Cortex of kidney (tissue), 1 donor: ENCODE data around the gene DCP1A.
"Not testable (repeated sequence)": the region's sequence is repeated elsewhere in the genome, so short reads cannot be mapped to it uniquely, and the experiment has no call there.

Source experiments
- DNase-seq: peaks from one replicate; lab custom pipeline; 2025; lab: John Stamatoyannopoulos, UW

Gene DCP1A

DNA sequence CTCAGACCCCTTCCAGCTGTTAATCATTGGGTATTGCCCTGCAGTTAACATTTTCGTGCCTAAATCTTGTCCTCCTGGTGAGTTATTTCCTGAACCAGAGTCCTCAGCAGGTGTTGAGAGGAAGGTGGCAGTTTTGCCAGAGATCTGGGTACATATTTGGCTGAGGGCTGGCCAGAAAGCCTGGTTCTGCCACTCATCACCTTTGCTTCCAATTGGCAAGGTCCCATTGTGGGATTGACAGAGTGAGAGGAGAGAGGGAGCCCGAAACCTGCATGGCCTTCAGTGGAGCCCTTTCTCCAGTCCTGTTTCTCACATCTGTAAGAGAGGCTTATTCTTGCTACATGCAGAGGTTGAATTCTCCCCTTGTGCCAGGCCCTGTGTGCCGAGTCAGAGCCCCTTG is 82.6 kb downstream of the DCP1A start:
- DNase-seq, result no peak

DNA sequence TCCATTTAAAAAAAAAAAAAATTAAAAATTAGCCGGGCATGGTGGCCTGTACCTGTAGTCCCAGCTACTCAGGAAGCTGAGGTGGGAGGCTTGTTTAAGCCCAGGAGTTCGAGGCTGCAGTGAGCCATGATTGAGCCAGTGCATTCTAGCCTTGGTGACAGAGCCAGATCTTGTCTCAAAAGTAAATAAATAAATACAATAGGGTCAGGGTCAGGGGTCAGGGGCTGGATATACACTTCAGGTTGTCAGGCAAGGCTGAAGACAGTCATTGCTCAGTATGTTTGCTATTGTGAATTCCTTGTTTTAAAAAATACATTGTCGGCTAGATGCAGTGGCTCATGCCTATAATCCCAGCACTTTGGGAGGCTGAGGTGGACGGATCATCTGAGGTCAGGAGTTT is 83.4 kb downstream of the DCP1A start:
- DNase-seq, result no peak

DNA sequence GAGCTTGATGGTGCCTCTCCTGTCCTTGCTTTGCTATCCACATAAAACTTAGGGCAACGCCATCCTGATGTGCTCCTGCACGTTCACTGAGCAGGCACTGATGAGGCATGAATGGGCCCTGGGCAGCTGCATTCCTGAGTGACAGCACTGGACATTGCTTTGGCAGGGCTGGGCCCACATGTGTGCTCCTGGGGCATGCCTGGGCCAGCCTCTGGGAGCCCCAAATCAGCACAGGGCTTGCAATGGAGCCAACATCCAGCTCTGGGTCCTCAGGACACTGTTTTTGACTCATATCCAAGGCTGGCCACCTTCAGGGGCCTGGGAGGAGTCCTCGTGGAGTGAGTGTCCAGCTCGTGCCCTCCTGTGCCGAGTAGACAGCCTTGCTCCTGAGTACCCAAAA is 85.6 kb downstream of the DCP1A start:
- no peak for DNase-seq

DNA sequence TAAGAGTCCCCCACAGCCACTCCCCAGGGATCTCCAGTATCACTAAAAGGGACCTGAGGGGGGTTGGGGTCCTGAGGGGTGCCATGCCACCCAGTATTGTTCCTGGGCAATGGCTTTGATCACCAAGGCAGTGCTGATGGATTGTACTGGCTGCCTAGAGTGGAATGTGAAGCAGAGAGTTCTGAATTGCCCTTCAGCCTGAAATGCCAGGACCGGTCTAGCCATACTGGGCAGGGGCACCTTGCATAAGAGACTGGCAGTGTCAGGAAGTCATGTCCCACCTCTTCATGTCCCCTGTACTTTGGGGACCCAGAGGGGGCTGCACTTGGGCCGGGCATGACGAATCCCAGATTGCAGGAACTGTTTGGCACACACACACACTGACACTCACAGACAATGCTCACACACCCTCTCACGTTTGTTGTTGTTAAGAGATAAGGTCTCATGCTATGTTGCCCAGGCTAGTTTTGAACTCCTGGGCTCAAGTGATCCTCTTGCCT is 87.0 kb downstream of the DCP1A start:
- DNase-seq, result no peak

DNA sequence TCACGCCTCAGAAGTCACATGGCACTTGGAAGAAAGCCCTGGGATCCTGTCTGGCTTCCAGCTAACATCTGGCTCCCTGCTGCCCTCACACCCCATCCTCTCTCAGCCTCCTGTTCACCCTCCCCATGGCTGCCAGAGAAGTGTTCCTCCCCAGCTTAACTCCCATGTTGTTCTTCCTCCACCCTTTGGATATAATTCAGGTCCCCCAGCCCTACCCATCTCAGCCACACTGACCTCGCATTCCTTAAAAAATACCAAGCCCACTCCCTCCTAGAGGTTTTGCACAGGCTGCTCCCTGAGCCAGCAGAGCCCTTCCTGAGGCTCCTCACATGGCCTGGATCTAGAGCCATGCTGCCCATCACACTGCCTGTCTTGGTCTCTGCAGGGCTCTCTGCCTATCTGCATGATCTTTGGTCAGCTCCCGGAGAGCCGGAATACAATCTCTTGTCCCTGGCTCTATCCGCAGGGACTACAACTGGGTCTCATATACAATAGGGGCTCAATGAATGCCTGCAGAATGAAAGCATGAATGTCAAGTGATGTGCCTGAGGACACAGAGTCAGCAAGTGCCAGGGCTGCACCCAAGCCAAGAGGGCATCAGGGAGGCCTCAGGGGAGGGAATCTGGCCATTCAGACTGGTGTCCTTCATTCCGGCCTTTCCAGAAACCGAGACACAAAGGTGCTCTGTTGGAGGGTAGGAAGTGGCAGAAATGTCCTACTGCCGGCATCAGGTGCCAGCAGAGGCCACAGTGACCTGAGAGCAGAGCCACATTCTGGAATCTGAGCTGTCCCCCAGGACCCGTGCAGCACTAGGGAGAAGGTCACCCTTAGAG is 87.7 kb downstream of the DCP1A start:
- DNase-seq, result no peak

DNA sequence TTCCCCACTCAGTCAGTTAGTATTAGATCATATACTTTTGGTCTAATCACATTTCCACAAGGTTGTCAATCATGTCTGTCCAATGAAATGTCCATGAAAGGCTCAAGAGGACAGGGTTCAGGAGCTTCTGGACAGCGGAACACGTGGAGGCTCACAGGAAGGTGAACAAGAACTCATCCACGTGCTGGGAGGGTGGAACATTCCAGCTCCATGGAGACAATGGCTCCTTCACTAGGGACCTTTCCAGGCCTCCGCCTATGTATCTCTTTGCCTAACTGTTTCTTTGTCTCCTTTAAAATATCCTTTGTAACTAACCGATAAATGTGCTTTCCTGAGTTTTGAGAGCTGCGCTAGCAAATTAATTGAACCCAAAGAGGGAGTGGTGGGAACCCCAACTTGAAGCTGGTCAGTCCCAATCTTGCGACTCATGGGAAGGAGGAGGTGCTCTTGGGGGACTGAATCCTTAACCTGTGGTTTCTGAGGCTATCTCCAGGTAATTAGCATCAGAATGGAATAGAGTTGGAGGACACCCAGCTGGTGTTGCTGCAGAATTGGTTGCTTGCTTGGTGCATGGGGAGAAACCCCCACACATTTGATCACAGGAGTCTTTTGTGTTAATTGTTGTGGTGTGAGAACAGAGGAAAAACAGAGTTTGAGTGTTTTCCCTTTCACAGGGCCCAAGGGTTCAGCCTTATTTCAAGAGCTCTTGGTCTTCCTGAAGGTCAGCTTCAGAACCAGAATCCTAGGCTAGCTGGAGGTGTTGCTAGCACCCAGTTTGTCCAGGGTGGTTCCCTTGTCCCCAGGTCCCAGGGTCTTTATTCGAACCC is 88.5 kb downstream of the DCP1A start:
- DNase-seq, result no peak

DNA sequence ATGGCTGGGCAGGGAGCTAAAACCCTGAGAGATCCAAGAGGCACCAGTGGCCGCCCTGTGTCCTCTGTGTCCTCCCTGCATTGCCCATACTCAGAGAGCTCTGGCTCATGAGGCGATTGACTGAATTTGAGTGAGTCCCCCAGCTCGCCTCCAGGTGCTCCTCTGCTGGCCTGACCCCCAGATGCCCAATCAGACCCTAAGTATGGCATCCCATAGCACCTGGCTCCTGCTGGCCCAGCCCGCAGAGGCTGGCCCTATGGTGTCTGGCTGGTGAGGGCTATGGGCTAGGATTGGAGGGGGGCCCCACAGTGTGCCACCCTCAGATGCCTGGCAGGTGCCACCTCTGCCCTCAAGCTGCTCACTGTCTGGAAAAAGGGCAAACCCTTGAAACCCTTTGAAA is 89.9 kb downstream of the DCP1A start:
- DNase-seq, result no peak

DNA sequence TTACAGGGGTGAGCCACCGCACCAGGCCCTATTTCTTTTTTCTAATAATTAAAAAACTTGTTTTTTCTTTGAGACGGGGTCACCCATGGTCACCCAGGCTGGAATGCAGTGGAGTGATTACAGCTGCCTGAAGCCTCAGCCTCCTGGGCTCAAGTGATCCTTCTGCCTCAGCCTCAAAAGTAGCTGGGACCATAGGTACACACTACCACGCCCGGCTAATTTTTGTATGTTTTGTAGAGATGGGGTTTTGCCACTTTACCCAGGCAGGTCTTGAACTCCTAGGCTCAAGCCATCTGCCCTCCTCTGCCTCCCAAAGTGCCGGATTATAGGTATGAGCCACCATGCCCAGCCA is 90.7 kb downstream of the DCP1A start:
- DNase-seq, result no peak

DNA sequence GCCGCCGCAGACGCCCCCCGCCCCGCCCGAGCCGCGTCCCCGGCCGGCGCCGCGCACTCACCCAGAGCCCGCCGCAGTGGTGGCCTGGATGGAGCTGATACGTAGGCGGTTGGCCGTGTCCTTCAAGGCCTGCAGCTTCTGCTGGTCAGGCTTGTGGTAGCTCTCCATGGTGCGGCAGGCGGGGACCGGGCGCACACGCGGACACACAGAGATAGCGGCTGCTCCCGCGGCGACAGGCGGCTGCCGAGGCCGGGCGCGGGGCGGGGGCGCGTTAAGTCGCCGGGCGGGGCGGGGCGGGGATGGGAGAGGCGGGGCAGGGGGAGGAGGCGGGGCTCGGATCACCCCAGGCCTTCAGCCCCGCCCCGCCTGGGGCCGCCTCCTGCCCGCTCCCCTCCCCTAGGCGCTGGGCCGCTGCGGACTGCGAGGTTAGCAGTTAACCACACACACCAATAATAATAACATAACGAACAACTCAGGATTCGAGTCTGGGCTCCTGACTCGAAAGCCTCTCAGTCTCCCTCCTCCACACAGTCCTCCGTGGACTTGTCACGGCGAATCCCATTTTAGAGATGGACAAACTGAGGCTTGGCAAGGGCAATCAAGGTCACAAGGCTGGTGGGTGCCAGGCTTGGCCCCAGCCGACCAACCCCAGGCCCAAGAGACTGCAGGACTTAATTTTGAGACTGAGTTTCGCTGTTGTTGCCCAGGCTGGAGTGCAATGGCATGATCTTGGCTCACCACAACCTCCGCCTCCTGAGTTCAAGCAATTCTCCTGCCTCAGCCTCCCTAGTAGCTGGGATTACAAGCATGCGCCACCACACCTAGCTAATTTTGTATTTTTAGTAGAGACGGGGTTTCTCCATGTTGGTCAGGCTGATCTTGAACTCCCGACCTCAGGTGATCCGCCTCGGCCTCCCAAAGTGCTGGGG is 91.3 kb downstream of the DCP1A start, which contains the start of gene TKT:
Gene TKT, minus strand, starts transcription at position 248 of the 929 bp plus-strand sequence. Its CDS starts 80 bp downstream, at position 168.
- no peak for DNase-seq

DNA sequence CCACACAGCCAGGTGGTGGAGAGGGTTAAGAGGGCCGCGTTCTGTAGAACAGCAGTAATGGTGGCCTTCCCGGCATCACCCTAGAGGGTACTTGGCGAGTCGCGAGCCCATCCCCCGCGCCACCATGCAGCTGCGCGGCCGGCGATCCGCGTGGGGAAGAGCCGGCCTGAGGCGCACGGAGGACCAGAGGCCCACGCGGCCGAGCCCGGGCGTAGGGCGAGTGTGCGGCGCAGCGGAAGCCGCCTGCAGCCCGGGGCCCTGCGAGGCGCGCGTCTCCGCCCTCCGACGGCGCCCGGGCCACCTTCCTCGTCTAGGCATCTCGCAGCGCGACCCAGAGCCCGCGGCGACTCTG is 91.9 kb downstream of the DCP1A start:
- DNase-seq, result no peak

DNA sequence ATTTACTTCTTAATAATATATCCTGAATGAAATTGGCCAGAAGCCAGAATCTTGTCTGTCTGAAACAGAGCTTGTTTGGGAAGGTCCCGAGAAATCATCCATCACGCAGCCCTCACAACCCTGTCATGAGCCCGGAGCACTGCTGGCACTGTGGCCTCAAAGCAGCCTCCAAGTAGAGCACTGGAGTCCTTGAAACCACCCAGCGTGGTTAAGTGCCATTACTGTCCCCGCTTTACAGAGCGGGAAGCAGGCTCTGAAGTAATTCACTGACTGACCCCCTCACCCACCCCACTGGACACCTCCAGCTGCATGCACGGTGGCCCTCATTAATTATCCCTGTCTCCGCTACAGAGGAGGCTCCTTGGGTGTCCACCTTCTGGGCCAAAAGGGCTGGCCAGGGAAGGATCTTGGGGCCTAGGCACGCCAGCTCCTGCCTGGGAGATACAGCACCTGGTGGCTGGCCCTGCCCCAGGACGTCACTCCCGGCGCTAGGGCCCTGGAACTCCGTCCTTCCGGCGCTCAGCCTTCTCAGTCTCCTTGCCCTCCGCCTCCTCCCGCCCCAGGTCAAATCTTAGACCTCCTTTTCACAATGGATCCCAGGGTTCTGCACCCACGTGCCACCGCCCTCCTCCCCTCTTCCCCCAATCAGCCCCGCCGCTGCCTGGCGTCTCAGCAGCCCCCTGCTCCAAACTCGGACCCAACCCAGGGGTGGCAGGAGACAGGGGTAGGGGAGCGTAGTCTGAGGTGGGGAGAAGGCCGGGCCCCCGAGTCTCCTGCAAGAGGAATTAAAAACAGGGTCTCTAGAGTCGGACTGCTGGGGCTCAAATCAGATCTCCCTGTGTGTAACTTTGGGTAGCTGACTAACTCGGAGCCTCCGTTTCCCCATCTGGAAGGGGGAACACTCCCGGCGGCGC is 92.6 kb downstream of the DCP1A start:
- no peak for DNase-seq

DNA sequence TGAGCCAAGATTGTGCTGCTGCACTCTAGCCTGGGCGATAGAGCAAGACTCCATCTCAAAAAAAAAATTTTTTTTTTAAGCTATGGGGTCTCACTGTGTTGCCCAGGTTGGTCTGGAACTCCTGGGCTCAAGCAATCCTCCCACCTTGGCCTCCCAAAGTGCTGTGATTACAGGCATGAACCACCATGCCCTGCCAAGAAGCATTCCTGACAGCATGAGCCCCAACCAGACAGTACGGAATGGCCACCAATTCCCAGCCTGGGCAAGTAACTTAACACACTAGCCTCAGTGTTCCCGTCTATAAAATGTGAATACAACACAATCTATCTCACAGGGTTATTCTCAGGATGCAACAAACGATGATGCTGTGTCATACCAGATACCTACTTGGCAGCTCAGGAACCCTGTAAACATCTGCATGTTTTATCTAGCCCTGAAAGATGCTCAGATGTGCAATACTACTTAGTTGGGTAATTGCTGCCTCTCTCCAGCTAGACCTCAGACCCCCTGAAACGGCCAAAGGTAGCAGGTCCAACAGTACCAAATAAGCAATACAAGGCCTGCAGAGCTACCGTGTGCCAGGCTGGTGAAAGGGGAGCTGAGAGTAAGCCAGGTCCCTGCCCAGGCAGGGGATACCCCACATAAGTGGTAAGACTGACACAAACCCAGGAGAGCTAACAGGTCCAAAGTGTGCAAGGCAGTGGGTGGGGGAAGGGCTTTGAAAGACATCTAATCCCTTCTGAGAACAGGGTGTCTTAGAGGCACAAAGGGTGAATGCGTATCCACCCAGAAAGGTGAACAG is 93.4 kb downstream of the DCP1A start:
- no peak for DNase-seq

DNA sequence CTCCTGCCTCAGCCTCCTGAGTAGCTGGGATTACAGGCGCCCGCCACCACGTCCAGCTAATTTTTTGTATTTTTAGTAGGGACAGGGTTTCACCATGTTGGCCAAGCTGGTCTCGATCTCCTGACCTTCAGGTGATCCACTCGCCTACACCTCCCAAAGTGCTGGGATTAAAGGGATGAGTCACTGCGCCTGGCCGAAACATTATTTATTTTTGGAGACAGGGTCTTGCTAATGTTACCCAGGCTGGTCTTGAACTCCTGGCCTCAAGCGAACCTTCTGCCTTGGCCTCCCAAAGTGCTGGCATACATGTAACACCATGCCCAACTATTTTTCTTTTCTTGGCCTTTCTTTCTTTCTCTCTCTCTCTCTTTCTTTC is 94.4 kb downstream of the DCP1A start:
- DNase-seq, result not testable (repeated sequence)

DNA sequence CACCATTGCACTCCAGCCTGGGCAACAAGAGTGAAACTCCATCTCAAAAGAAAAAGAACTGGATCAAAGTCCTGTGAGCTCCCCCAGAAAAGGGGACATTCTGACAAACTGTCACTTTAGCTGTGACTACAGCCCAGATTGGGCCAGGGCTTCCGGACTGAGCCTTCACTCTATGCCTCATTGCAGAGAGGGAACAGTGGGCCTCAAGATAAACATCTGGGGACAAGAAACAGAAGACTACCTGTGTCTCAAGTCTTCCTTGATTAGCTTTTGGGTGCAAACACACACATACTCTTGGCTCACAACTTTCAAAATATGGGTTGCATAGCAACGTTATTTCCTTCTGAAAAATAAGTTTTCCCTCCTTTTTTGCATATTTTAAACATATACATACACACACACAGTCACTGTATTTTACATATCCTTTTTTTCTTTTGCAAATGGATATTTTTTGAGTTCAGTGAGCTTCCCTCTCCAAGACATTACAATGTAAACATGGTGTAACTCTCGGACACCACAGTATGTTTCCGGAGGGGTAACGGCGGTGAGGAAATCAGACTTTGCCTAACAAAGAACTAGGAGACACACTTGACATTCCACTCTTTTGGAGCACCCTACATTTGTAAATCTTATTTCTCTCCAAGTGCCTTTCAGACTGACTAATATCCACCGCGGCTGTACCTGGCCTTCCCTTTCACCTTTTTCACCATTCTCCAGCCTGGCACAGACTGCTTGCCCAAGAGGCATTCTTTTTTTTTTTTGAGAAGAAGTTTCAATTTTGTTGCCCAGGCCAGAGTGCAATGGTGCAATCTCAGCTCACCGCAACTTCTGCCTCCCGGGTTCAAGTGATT is 95.0 kb downstream of the DCP1A start:
- no peak for DNase-seq

DNA sequence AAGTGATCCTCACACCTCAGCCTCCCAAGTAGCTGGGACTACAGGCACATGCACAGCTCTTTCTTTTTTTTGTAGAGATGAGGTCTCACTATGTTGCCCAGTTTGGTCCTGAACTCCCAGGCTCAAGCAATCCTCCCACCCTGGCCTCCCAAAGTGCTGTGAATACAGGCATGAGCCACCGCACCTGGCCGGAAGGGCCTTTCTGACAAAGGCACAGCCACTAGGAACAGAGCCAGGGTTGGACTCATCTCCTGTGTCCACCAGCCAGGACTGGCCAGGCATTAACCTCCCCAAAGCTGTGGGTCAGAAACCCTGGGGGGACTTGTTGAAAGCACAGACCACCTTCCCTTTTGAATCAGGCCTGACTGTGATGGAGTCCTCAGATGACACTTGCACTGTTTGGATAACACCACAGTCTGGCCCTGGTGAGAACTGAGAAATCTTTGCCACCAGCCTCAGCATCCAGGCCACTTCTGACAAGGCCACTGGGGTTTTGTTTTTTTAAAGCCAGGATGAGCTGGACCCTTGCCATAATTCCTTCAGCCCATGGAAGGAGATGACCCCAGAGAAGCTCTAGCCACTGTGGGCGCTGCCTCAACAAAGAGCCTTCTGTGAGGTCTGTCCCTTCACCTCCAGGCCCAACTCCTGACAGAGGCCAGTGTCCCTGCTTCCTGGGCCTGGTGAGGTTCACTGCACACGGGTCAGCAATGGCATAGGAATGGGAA is 96.3 kb downstream of the DCP1A start:
- DNase-seq, result no peak

DNA sequence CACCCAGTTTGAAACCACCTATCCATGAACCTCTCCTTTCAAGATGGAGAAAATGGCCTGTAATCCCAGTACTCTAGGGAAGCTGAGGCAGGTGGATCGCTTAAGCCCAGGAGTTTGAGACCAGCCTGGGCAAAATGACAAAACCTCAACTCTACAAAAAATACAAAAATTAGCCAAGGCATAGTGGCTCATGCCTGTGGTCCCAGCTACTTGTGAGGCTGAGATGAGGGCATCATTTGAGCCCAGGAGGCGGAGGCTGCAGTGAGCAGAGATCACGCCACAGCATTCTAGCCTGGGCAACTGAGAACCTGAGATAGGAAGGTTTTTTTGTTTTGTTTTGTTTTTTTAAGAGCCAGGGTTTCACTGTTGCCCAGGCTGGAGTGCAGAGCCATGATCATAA is 96.9 kb downstream of the DCP1A start:
- no peak for DNase-seq

DNA sequence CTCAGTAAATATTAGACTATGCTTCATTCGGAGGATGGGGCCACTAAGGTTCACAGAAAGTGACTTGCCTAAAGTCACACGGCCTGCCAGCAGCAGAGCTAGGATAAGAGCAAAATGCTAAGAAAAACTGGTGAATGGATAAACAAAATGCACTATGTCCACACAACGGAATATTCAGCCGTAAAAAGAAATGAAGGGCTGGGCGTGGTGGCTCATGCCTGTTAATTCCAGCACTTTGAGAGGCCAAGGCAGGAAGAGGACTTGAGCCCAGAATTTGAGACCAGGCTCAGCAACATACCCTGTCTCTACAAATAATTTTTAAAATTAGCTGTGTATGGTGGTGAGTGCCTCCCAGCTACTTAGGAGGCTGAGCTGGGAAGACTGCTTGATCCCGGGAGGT is 99.2 kb downstream of the DCP1A start:
- no peak for DNase-seq

DNA sequence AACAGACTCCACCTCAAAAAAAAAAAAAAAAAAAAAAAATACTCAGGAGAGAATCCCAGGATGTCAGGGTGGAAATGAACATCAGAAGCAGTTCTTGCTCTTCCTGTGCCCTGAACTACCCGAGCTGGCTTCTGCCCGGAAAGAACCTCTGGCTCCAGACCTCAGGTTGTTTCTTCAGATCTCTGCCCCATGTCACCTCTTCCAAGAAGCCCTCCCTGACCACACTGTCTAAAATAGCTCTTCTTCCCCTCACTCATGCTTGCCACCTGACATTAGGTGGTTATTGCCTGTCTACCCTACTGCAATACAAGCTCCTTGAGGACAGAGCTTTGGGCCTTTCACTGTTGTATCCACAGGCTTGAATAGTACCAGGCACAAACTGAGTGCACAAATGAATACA is 99.7 kb downstream of the DCP1A start:
- DNase-seq, result no peak

DNA sequence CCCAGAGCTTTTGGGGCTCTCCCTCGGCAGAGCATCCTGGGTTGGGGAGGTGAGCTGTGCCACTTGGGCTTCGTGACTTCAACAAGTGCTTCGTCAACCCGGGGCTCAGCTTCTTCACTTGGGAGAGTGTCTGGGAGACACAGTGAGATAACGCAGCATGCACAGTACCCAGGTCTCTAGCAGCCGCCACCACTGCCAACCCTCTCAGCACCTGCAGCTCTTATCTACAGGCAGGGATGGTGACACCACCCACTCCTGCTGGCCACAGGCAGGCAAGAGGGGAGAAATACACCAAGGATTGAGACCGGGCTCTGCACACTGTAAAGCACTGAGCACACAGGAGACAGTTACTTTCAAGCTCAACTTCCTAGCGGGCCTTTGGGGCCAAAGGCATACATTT is 103.1 kb downstream of the DCP1A start:
- DNase-seq, result no peak
